Endothelial cell of umbilical vein (primary cell): ENCODE results near the gene IL1R1. TPM values are rescaled to one million over a fixed set of nuclear protein-coding genes. Genes with fewer than 3 reads are reported as not detected.

Experiments used
- BruUV-seq: library from RNA; stranded (reverse); fragments of 400-500 nt; replicated peaks from 2 replicates; lab custom pipeline; 2021; lab: Mats Ljungman, UMichigan
- CTCF ChIA-PET: fragments of 300-600, 350-600 bp; sonication (Branson Sonifier 250); formaldehyde crosslinking; loops from one replicate; lab custom pipeline; 2021; ENCODE audit warnings: antibody characterized with exemption, inconsistent platforms; lab: Charles Lee
- POLR2A ChIA-PET: fragments of 300-600, 350-600 bp; sonication (Branson Sonifier 250); formaldehyde crosslinking; loops from one replicate; lab custom pipeline; 2021; ENCODE audit warnings: antibody characterized with exemption, inconsistent platforms; lab: Charles Lee
- DNase-seq: peaks from one replicate; pipeline ENCODE4 v3.0.0-alpha.2; 2011; ENCODE audit warnings: low read depth, low spot score
- FAIRE-seq: peaks from 2 replicates; lab custom pipeline; 2011; peaks lifted over from hg19 to GRCh38; lab: Jason Lieb, UNC
- H2AFZ ChIP-seq: 2 replicates; pipeline ENCODE4 v1.6.0; 2012; ENCODE audit warnings: low read depth, low read length, control low read depth, inconsistent platforms
- H3K27ac ChIP-seq: 2 replicates; pipeline ENCODE4 v1.5.1; 2011; ENCODE audit warnings: low read depth, mild to moderate bottlenecking, control low read depth, low read length, moderate library complexity; ENCODE audit not compliant: insufficient read depth
- H3K27me3 ChIP-seq, 2 experiments: 2 replicates each; pipeline versions ENCODE4 v1.6.0 to v1.6.1; 2011; ENCODE audit warnings: low read length in 2 of 2, mixed read lengths in 1 of 2; ENCODE audit not compliant: control insufficient read depth in 2 of 2, insufficient read depth in 2 of 2
- H3K36me3 ChIP-seq, 2 experiments: 2 replicates in 1 of 2; 3 replicates in 1 of 2; pipeline ENCODE4 v1.5.1; 2011; ENCODE audit warnings: low read length in 2 of 2, mild to moderate bottlenecking in 1 of 2, moderate library complexity in 1 of 2; ENCODE audit not compliant: control insufficient read depth in 2 of 2, insufficient read depth in 2 of 2; ENCODE audit errors: extremely low read depth in 1 of 2
- H3K4me1 ChIP-seq: 3 replicates; pipeline ENCODE4 v1.5.1; 2011; ENCODE audit warnings: mild to moderate bottlenecking, low read length; ENCODE audit not compliant: control insufficient read depth, insufficient read depth; ENCODE audit errors: extremely low read depth
- H3K4me2 ChIP-seq: 2 replicates; pipeline ENCODE4 v1.6.1; 2011; ENCODE audit warnings: low read length, control low read depth, mixed read lengths; ENCODE audit not compliant: insufficient read depth
- H3K4me3 ChIP-seq, 3 experiments: fragments of 200-600 bp in 1 of 3; sonication (generic), shearing (Covaris generic) in 1 of 3; replicated peaks in 1 of 3; 2 replicates each; pipeline ENCODE4 v1.5.1; 2011 to 2016; ENCODE audit warnings: control low read depth in 3 of 3, low read length in 3 of 3, mild to moderate bottlenecking in 2 of 3, inconsistent platforms in 1 of 3, low read depth in 1 of 3, moderate library complexity in 1 of 3; ENCODE audit not compliant: insufficient read depth in 1 of 3
- H3K79me2 ChIP-seq: 2 replicates; pipeline ENCODE4 v1.6.0; 2012; ENCODE audit warnings: low read length, inconsistent platforms; ENCODE audit not compliant: control insufficient read depth, insufficient read depth
- H3K9ac ChIP-seq: replicated peaks from 2 replicates; pipeline ENCODE3; 2011; ENCODE audit warnings: low read length, control low read depth; ENCODE audit not compliant: insufficient read depth; ENCODE audit errors: extremely low read depth
- H3K9me1 ChIP-seq: replicated peaks from 3 replicates; pipeline ENCODE4 v1.6.0; 2011; ENCODE audit warnings: mild to moderate bottlenecking, low read length; ENCODE audit not compliant: control insufficient read depth, insufficient read depth; ENCODE audit errors: extremely low read depth
- H3K9me3 ChIP-seq: replicated peaks from 2 replicates; pipeline ENCODE4 v1.5.1; 2012; ENCODE audit warnings: low read length, inconsistent platforms; ENCODE audit not compliant: control insufficient read depth, insufficient read depth
- H4K20me1 ChIP-seq: replicated peaks from 2 replicates; pipeline ENCODE3; 2011; ENCODE audit warnings: mild to moderate bottlenecking, low read length; ENCODE audit not compliant: control insufficient read depth, insufficient read depth; ENCODE audit errors: extremely low read depth
- CTCF ChIP-seq, 2 donors: IDR thresholded peaks; 1 replicate in 1 of 2; 2 replicates in 1 of 2; pipeline ENCODE4 v1.5.1; 2011; ENCODE audit warnings: low read length in 2 of 2, mild to moderate bottlenecking in 2 of 2, moderate library complexity in 2 of 2, control low read depth in 1 of 2, inconsistent platforms in 1 of 2, low read depth in 1 of 2; ENCODE audit not compliant: insufficient read depth in 1 of 2; ENCODE audit errors: extremely low read depth in 1 of 2
- EZH2 ChIP-seq: IDR thresholded peaks from 2 replicates; pipeline ENCODE4 v1.6.1; 2012; ENCODE audit warnings: borderline replicate concordance, low read depth, mild to moderate bottlenecking, moderate library complexity, low read length, inconsistent platforms; ENCODE audit not compliant: severe bottlenecking
- JUN ChIP-seq: IDR thresholded peaks from 2 replicates; pipeline ENCODE4 v1.6.1; 2011; ENCODE audit warnings: borderline replicate concordance, low read depth; ENCODE audit not compliant: insufficient read length, insufficient read depth
- MYC ChIP-seq: IDR thresholded peaks from one replicate; pipeline ENCODE4 v1.6.1; 2011; ENCODE audit warnings: mild to moderate bottlenecking, low read depth, low read length
- POLR2AphosphoS5 ChIP-seq: IDR thresholded peaks from 2 replicates; pipeline ENCODE4 v1.6.1; 2012; ENCODE audit warnings: low read depth, mild to moderate bottlenecking, control low read depth, low read length, moderate library complexity; ENCODE audit not compliant: insufficient read depth
- dilution Hi-C: fragments of 300-500 bp; cut with MboI; formaldehyde crosslinking; loops from one replicate; pipeline ENCODE4 v1.15.0; 2019; ENCODE audit warnings: low sequenced_read_pairs; ENCODE audit not compliant: extremely low pct_ligation_motif_present
- intact Hi-C: fragments of 100-400 bp; cut with micrococcal nuclease; formaldehyde crosslinking; loops from one replicate; pipeline ENCODE4 v1.10.0; 2022
- polyA plus RNA-seq, 4 experiments: library from polyadenylated mRNA; depleted of rRNA in 3 of 4; stranded (reverse) in 3 of 4; unstranded in 1 of 4; fragments of >200 nt; gene quantifications; 2 replicates each; pipeline versions ENCODE4 v1.2.1 to v1.2.3, GENCODE V29; 2011 to 2012; ENCODE audit warnings: missing spikeins in 1 of 4
- total RNA-seq: library from RNA; stranded (reverse); gene quantifications from 2 replicates; pipeline ENCODE4 v1.2.3, GENCODE V29; 2021

IL1R1 gene
- total and polyA plus RNA-seq, 2 donors (not counting 3 experiments of a cell fraction or from before 2014, with no cell fraction given), result 5.4 to 5.5 TPM

- ChIA-PET POLR2A (no interaction called here), CTCF (interaction anchor here (0.8 to 2.0 kb wide), 2 partner anchors 11 to 86 kb away, joined by 3 to 7 read pairs; partner anchors contain the start of gene IL1R1)
- Histone ChIP-seq H3K9me3 (no peaks in the 10 kb centered on the region), H3K4me3 (no peak overlapping the region), H3K27ac (no peak overlapping the region), H4K20me1 (no peaks in the 10 kb centered on the region), H3K36me3 (peaks cover 0 to 4% of the 10 kb centered on the region in 2 experiments), H3K27me3 (no peaks in the 10 kb centered on the region), H3K9ac (no peak overlapping the region), H3K4me1 (peaks cover 8% of the 10 kb centered on the region), H2AFZ (no peak overlapping the region), H3K4me2 (no peak overlapping the region), H3K9me1 (no peaks in the 10 kb centered on the region), H3K79me2 (no peaks in the 10 kb centered on the region)
- TF ChIP-seq EZH2 (no peak), POLR2AphosphoS5 (no peak), JUN (no peak), MYC (no peak), CTCF (IDR thresholded peaks at IDR 0.05; ENCODE audit: extremely low read depth in 1 of 2, insufficient read depth in 1 of 2, low read depth in 1 of 2, low read length in 2 of 2) (no peak)
- no TSS peak for BruUV-seq
- DNase-seq (no peak), FAIRE-seq (no peak)
- dilution Hi-C loops (no loop called here), intact Hi-C loops (no loop called here)
Observed at GRCh38 chr2:102154364-102154763, 11.8 kb downstream of the IL1R1 start.
